H9 (cell line): ENCODE measurements around the gene VTN. TPM values are rescaled to one million over a fixed set of nuclear protein-coding genes. Genes with fewer than 3 reads are reported as not detected.

Experiments
- DNase-seq: peaks from one replicate; pipeline ENCODE4 v3.0.0-alpha.2; 2017
- H2AFZ ChIP-seq: one replicate; pipeline ENCODE4 v1.6.1; 2013; ENCODE audit warnings: mild to moderate bottlenecking, low read length, control low read depth, moderate library complexity
- H2AK5ac ChIP-seq: 2 replicates; pipeline ENCODE4 v1.6.1; 2013; ENCODE audit warnings: low read length, control low read depth, mixed read lengths; ENCODE audit not compliant: insufficient read length
- H2BK120ac ChIP-seq: one replicate; pipeline ENCODE4 v1.6.1; 2013; ENCODE audit warnings: low read depth, mild to moderate bottlenecking, low read length, control low read depth, inconsistent platforms; ENCODE audit not compliant: poor library complexity, severe bottlenecking
- H2BK12ac ChIP-seq: 2 replicates; pipeline ENCODE4 v1.6.1; 2013; ENCODE audit warnings: low read length, control low read depth, mixed read lengths, low read depth; ENCODE audit not compliant: insufficient read length
- H2BK15ac ChIP-seq: 2 replicates; pipeline ENCODE4 v1.6.1; 2013; ENCODE audit warnings: low read depth, low read length, control low read depth
- H2BK20ac ChIP-seq: one replicate; pipeline ENCODE4 v1.6.1; 2013; ENCODE audit warnings: low read depth, mild to moderate bottlenecking, low read length, control low read depth, inconsistent platforms; ENCODE audit not compliant: poor library complexity, severe bottlenecking
- H2BK5ac ChIP-seq: 2 replicates; pipeline ENCODE4 v1.6.1; 2013; ENCODE audit warnings: low read length, control low read depth, mixed read lengths; ENCODE audit not compliant: insufficient read length
- H3K14ac ChIP-seq: 2 replicates; pipeline ENCODE4 v1.6.1; 2013; ENCODE audit warnings: low read length, control low read depth; ENCODE audit not compliant: insufficient read depth
- H3K18ac ChIP-seq: 2 replicates; pipeline ENCODE4 v1.6.1; 2013; ENCODE audit warnings: low read depth, mild to moderate bottlenecking, mixed read lengths, low read length, control low read depth; ENCODE audit not compliant: insufficient read length
- H3K23ac ChIP-seq: 2 replicates; pipeline ENCODE4 v1.6.1; 2013; ENCODE audit warnings: low read length, control low read depth, mixed read lengths, low read depth; ENCODE audit not compliant: insufficient read length
- H3K23me2 ChIP-seq: 2 replicates; pipeline ENCODE4 v1.6.1; 2013; ENCODE audit warnings: low read depth, mild to moderate bottlenecking, mixed read lengths, low read length, control low read depth; ENCODE audit not compliant: insufficient read length, poor library complexity, severe bottlenecking
- H3K27ac ChIP-seq: 2 replicates; pipeline ENCODE4 v1.5.1; 2013; ENCODE audit warnings: low read length, control low read depth, mixed read lengths, low read depth; ENCODE audit not compliant: insufficient read length
- H3K27me3 ChIP-seq: 2 replicates; pipeline ENCODE4 v1.6.1; 2013; ENCODE audit warnings: low read length, control low read depth, inconsistent platforms; ENCODE audit not compliant: insufficient read depth
- H3K4ac ChIP-seq: 2 replicates; pipeline ENCODE4 v1.6.1; 2013; ENCODE audit warnings: low read depth, mild to moderate bottlenecking, control low read depth, inconsistent platforms, low read length, moderate library complexity
- H3K4me1 ChIP-seq: 2 replicates; pipeline ENCODE4 v1.6.1; 2013; ENCODE audit warnings: low read length, control low read depth, inconsistent platforms; ENCODE audit not compliant: insufficient read depth
- H3K4me2 ChIP-seq: 2 replicates; pipeline ENCODE4 v1.6.1; 2013; ENCODE audit warnings: low read length, control low read depth, mixed read lengths; ENCODE audit not compliant: insufficient read length, insufficient read depth
- H3K56ac ChIP-seq: 2 replicates; pipeline ENCODE4 v1.6.1; 2013; ENCODE audit warnings: low read depth, mild to moderate bottlenecking, mixed read lengths, low read length, control low read depth; ENCODE audit not compliant: insufficient read length
- H3K79me1 ChIP-seq: 2 replicates; pipeline ENCODE4 v1.6.1; 2013; ENCODE audit warnings: low read depth, mild to moderate bottlenecking, moderate library complexity, low read length, control low read depth, inconsistent platforms; ENCODE audit not compliant: insufficient read depth, poor library complexity, severe bottlenecking
- H3K79me2 ChIP-seq: 2 replicates; pipeline ENCODE4 v1.6.1; 2013; ENCODE audit warnings: low read length, control low read depth, inconsistent platforms; ENCODE audit not compliant: insufficient read depth
- H3K9ac ChIP-seq: 2 replicates; pipeline ENCODE4 v1.6.1; 2013; ENCODE audit warnings: low read length, control low read depth, mixed read lengths; ENCODE audit not compliant: insufficient read length; ENCODE audit errors: extremely low read depth
- H3K9me3 ChIP-seq: one replicate; pipeline ENCODE4 v1.6.1; 2013; ENCODE audit warnings: low read depth, low read length, inconsistent platforms; ENCODE audit not compliant: control insufficient read depth
- H3T11ph ChIP-seq: one replicate; pipeline ENCODE4 v1.6.1; 2013; ENCODE audit warnings: mild to moderate bottlenecking, low read length, control low read depth, inconsistent platforms
- H4K20me1 ChIP-seq: one replicate; pipeline ENCODE4 v1.6.1; 2013; ENCODE audit not compliant: control insufficient read depth, insufficient read length, insufficient read depth
- H4K5ac ChIP-seq: 2 replicates; pipeline ENCODE4 v1.6.1; 2013; ENCODE audit warnings: low read depth, mild to moderate bottlenecking, mixed read lengths, low read length, control low read depth; ENCODE audit not compliant: insufficient read length
- H4K8ac ChIP-seq: replicated peaks from 2 replicates; pipeline ENCODE4 v1.6.1; 2013; ENCODE audit warnings: low read length, control low read depth, mixed read lengths, low read depth; ENCODE audit not compliant: insufficient read length
- H4K91ac ChIP-seq: 2 replicates; pipeline ENCODE4 v1.6.1; 2013; ENCODE audit warnings: low read depth, mild to moderate bottlenecking, moderate library complexity, mixed read lengths, low read length, control low read depth; ENCODE audit not compliant: insufficient read length
- H3K27ac Mint-ChIP-seq, 3 experiments: 2 replicates in 2 of 3; 3 replicates in 1 of 3; pipeline ENCODE4 v1.8.0; 2020 to 2021; ENCODE audit warnings: mixed read lengths in 3 of 3, mild to moderate bottlenecking in 1 of 3, moderate library complexity in 1 of 3
- H3K27me3 Mint-ChIP-seq: 2 replicates; pipeline ENCODE4 v1.8.0; 2021; ENCODE audit warnings: low read depth, mild to moderate bottlenecking, moderate library complexity, mixed read lengths
- H3K36me3 Mint-ChIP-seq, 3 experiments: 2 replicates in 2 of 3; 3 replicates in 1 of 3; pipeline ENCODE4 v1.8.0; 2020 to 2021; ENCODE audit warnings: low read depth in 3 of 3, mixed read lengths in 3 of 3; ENCODE audit not compliant: insufficient read depth in 1 of 3
- H3K4me1 Mint-ChIP-seq, 2 experiments: 2 replicates each; pipeline ENCODE4 v1.8.0; 2020; ENCODE audit warnings: mixed read lengths in 2 of 2
- H3K4me3 Mint-ChIP-seq, 2 experiments: 2 replicates in 1 of 2; 3 replicates in 1 of 2; pipeline ENCODE4 v1.8.0; 2020 to 2021; ENCODE audit warnings: mild to moderate bottlenecking in 2 of 2, mixed read lengths in 2 of 2, moderate library complexity in 1 of 2
- H3K9me3 Mint-ChIP-seq, 2 experiments: 2 replicates in 1 of 2; 3 replicates in 1 of 2; pipeline ENCODE4 v1.8.0; 2020; ENCODE audit warnings: mild to moderate bottlenecking in 2 of 2, mixed read lengths in 2 of 2, moderate library complexity in 1 of 2
- WGBS: extraction: QIAGEN DNeasy Blood & Tissue Kit; methylation state at CpG from one replicate; pipeline ENCODE4 v1.1.7; 2013; ENCODE audit warnings: missing lambda C conversion rate, low lambda C conversion rate, mixed read lengths; ENCODE audit not compliant: insufficient read length; ENCODE audit errors: extremely low coverage; 5-methylcytosine and 5-hydroxymethylcytosine counted together
- total RNA-seq: library from RNA; stranded (reverse); gene quantifications from 2 replicates; pipeline ENCODE4 v1.2.1, GENCODE V29; 2021
- TF ChIP-seq, protein P1 (sequence below): fragments of 200-600 bp; sonication (generic); conservative IDR thresholded peaks from 3 replicates; pipeline ENCODE4 v1.8.0; 2021; ENCODE audit warnings: antibody characterized with exemption, mild to moderate bottlenecking

VTN gene
- total RNA-seq, 1 experiment from 2014 or later = not detected

GRCh38 chr17:28368915-28369683, 1.0 kb downstream of the VTN start:
- Histone ChIP-seq H4K91ac (no peak overlapping the region), H3K23ac (no peak overlapping the region), H3K79me2 (no peaks in the 10 kb centered on the region), H3K56ac (no peak overlapping the region), H3K79me1 (no peaks in the 10 kb centered on the region), H3K23me2 (peaks cover 10% of the 10 kb centered on the region), H2BK5ac (no peak overlapping the region), H3K4ac (no peak overlapping the region), H3T11ph (no peak overlapping the region), H3K27me3 (peaks cover 12% of the 10 kb centered on the region; the same call in 1 of the 2 replicates), H2AFZ (no peak overlapping the region), H4K20me1 (peaks cover 2% of the 10 kb centered on the region), H3K14ac (no peak overlapping the region; the same call in 1 of the 2 replicates), H3K4me1 (peaks cover 2% of the 10 kb centered on the region; the same call in 1 of the 2 replicates), H4K8ac (no peak overlapping the region), H3K4me2 (no peak overlapping the region), H4K5ac (no peak overlapping the region), H2BK12ac (no peak overlapping the region), H2BK15ac (no peak overlapping the region), H2AK5ac (no peak overlapping the region), H2BK120ac (no peak overlapping the region), H3K27ac (no peak overlapping the region), H2BK20ac (no peak overlapping the region), H3K18ac (no peak overlapping the region), H3K9ac (no peak overlapping the region), H3K9me3 (no peaks in the 10 kb centered on the region)
- Mint-ChIP-seq H3K27ac (no peak overlapping the region), H3K9me3 (no peaks in the 10 kb centered on the region; a peak in 1 of 5 replicates), H3K4me3 (no peak overlapping the region), H3K4me1 (peaks cover 14 to 21% of the 10 kb centered on the region in 2 experiments), H3K27me3 (peaks cover 22% of the 10 kb centered on the region), H3K36me3 (peaks cover 0 to 6% (median 2%) of the 10 kb centered on the region in 3 experiments; a peak in 3 of 7 replicates)
- DNase-seq = no peak
- WGBS = no CpG with 5 or more reads among the region's 23 CpGs
- TF ChIP-seq, protein P1, sequence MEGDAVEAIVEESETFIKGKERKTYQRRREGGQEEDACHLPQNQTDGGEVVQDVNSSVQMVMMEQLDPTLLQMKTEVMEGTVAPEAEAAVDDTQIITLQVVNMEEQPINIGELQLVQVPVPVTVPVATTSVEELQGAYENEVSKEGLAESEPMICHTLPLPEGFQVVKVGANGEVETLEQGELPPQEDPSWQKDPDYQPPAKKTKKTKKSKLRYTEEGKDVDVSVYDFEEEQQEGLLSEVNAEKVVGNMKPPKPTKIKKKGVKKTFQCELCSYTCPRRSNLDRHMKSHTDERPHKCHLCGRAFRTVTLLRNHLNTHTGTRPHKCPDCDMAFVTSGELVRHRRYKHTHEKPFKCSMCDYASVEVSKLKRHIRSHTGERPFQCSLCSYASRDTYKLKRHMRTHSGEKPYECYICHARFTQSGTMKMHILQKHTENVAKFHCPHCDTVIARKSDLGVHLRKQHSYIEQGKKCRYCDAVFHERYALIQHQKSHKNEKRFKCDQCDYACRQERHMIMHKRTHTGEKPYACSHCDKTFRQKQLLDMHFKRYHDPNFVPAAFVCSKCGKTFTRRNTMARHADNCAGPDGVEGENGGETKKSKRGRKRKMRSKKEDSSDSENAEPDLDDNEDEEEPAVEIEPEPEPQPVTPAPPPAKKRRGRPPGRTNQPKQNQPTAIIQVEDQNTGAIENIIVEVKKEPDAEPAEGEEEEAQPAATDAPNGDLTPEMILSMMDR = no peak
